K562 (cell line): ENCODE results near the gene RPL35. TPM values are rescaled to one million over a fixed set of nuclear protein-coding genes. Genes with fewer than 3 reads are reported as not detected.

Source experiments
- ATAC-seq: fragments of 200-7000 bp; cut with Tn5 transposase; 3 replicates; pipeline ENCODE4 v1.9.1; 2020; ENCODE audit warnings: moderate library complexity
- BruUV-seq: library from RNA; stranded (reverse); fragments of 400-500 nt; replicated peaks from 2 replicates; lab custom pipeline; 2021; lab: Mats Ljungman, UMichigan
- CTCF ChIA-PET: fragments of 300-600 bp; formaldehyde crosslinking; extraction: SDS; loops from one replicate; lab custom pipeline; 2021; ENCODE audit warnings: low intra/inter-chr PET ratio; lab: Yijun Ruan, JAX
- POLR2A ChIA-PET: fragments of 300-600, 350-650 bp; sonication (Branson Sonifier 250); formaldehyde crosslinking; extraction: SDS; loops from one replicate; lab custom pipeline; 2021; ENCODE audit warnings: antibody characterized with exemption, inconsistent platforms; lab: Yijun Ruan, JAX
- DNase-seq, 4 experiments: peaks; one replicate each; pipeline versions ENCODE4 v3.0.0 to v3.0.0-alpha.2; 2011 to 2018; ENCODE audit warnings: low spot score in 3 of 4, mixed read lengths in 3 of 4; ENCODE audit errors: extremely low read depth in 1 of 4
- FAIRE-seq: peaks from 2 replicates; lab custom pipeline; 2011; peaks lifted over from hg19 to GRCh38; lab: Jason Lieb, UNC
- H2AFZ ChIP-seq: 2 replicates; pipeline ENCODE4 v1.6.0; 2011; ENCODE audit warnings: low read depth, low read length, control low read depth, inconsistent platforms
- H3K27ac ChIP-seq: fragments of 200-600 bp; 3 replicates; pipeline ENCODE4 v1.8.0; 2011; ENCODE audit warnings: low read depth, mild to moderate bottlenecking, control low read depth, inconsistent platforms, low read length, moderate library complexity, mixed read lengths; ENCODE audit errors: extremely low read depth
- H3K27me3 ChIP-seq, 2 experiments: fragments of 300-600 bp in 1 of 2; 2 replicates in 1 of 2; 3 replicates in 1 of 2; pipeline versions ENCODE4 v1.6.0 to v1.8.0; 2011; ENCODE audit warnings: inconsistent platforms in 2 of 2, low read length in 2 of 2, mild to moderate bottlenecking in 1 of 2, mixed read lengths in 1 of 2, moderate library complexity in 1 of 2; ENCODE audit not compliant: control insufficient read depth in 2 of 2, insufficient read depth in 2 of 2
- H3K36me3 ChIP-seq: fragments of 300-600 bp; 3 replicates; pipeline ENCODE4 v1.8.0; 2011; ENCODE audit warnings: mild to moderate bottlenecking, low read length, inconsistent platforms; ENCODE audit not compliant: control insufficient read depth, insufficient read depth
- H3K4me1 ChIP-seq, 2 experiments: fragments of 200-600 bp in 1 of 2; replicated peaks in 1 of 2; 2 replicates in 1 of 2; 3 replicates in 1 of 2; pipeline versions ENCODE4 v1.5.1 to v1.8.0; 2011; ENCODE audit warnings: inconsistent platforms in 2 of 2, low read length in 2 of 2, mild to moderate bottlenecking in 1 of 2, mixed read lengths in 1 of 2, moderate library complexity in 1 of 2; ENCODE audit not compliant: control insufficient read depth in 2 of 2, insufficient read depth in 2 of 2
- H3K4me2 ChIP-seq: 2 replicates; pipeline ENCODE4 v1.6.1; 2011; ENCODE audit warnings: low read length, control low read depth, inconsistent platforms, mixed read lengths; ENCODE audit not compliant: insufficient read depth
- H3K4me3 ChIP-seq: fragments of 200-600 bp; sonication (generic), shearing (Covaris generic); 2 replicates; pipeline ENCODE4 v1.5.1; 2016; ENCODE audit warnings: control low read depth, inconsistent platforms
- H3K79me2 ChIP-seq: fragments of 200-600 bp; 3 replicates; pipeline ENCODE4 v1.8.0; 2011; ENCODE audit warnings: low read length, inconsistent platforms; ENCODE audit not compliant: control insufficient read depth, insufficient read depth
- H3K9ac ChIP-seq, 2 experiments: 2 replicates each; pipeline versions ENCODE4 v1.6.0 to v1.6.1; 2011; ENCODE audit warnings: low read depth in 2 of 2, low read length in 2 of 2, control low read depth in 1 of 2, inconsistent platforms in 1 of 2, mild to moderate bottlenecking in 1 of 2, mixed read lengths in 1 of 2; ENCODE audit not compliant: insufficient read depth in 1 of 2
- H3K9me1 ChIP-seq: one replicate; pipeline ENCODE4 v1.6.0; 2011; ENCODE audit warnings: inconsistent platforms, mild to moderate bottlenecking, low read length, moderate library complexity; ENCODE audit not compliant: control insufficient read depth, insufficient read depth
- H3K9me3 ChIP-seq: replicated peaks from 2 replicates; pipeline ENCODE4 v1.5.1; 2011; ENCODE audit warnings: low read depth, low read length, inconsistent platforms; ENCODE audit not compliant: control insufficient read depth, insufficient read depth
- H4K20me1 ChIP-seq: replicated peaks from 2 replicates; pipeline ENCODE4 v1.6.1; 2011; ENCODE audit warnings: low read length, inconsistent platforms, mixed read lengths; ENCODE audit not compliant: control insufficient read depth, insufficient read depth
- ARID4B ChIP-seq: sonication (generic); formaldehyde crosslinking; IDR thresholded peaks from 2 replicates; pipeline ENCODE4 v1.8.0; 2022; ENCODE audit warnings: mild to moderate bottlenecking, missing genetic modification reagents
- E2F5 ChIP-seq: sonication (generic); formaldehyde crosslinking; IDR thresholded peaks from 2 replicates; pipeline ENCODE4 v1.8.0; 2022; ENCODE audit warnings: mild to moderate bottlenecking, missing genetic modification reagents
- ESRRB ChIP-seq: fragments of 250-450 bp; sonication (Bioruptor Pico); IDR thresholded peaks from 2 replicates; pipeline ENCODE4 v1.5.0; 2020; ENCODE audit warnings: mild to moderate bottlenecking, moderate library complexity, borderline replicate concordance
- FOXA1 ChIP-seq: fragments of 450-650 bp; IDR thresholded peaks from 2 replicates; pipeline ENCODE4 v1.6.1; 2016; ENCODE audit warnings: mild to moderate bottlenecking, borderline replicate concordance
- HDAC2 ChIP-seq: fragments of 450-650 bp; IDR thresholded peaks from 2 replicates; pipeline ENCODE4 v1.6.1; 2016; ENCODE audit warnings: mild to moderate bottlenecking
- MYNN ChIP-seq, 2 experiments: sonication (generic); formaldehyde crosslinking in 1 of 2; IDR thresholded peaks; 2 replicates each; pipeline versions ENCODE4 v1.5.0 to v1.6.1; 2016 to 2020; ENCODE audit warnings: antibody characterized with exemption in 1 of 2, missing genetic modification reagents in 1 of 2
- POLR2AphosphoS2 ChIP-seq: IDR thresholded peaks from 2 replicates; pipeline ENCODE4 v1.6.1; 2012; ENCODE audit warnings: low read length, improper control_type of control experiment
- POLR3G ChIP-seq: IDR thresholded peaks from 2 replicates; pipeline ENCODE4 v1.6.1; 2011; ENCODE audit not compliant: insufficient read length, insufficient replicate concordance; ENCODE audit errors: extremely low read depth
- RBFOX2 ChIP-seq: fragments of 200-400 bp; formaldehyde crosslinking; IDR thresholded peaks from 2 replicates; pipeline ENCODE4 v1.6.1; 2017; ENCODE audit warnings: low read depth, mild to moderate bottlenecking, low read length, moderate library complexity
- SOX6 ChIP-seq: fragments of 450-650 bp; IDR thresholded peaks from 2 replicates; pipeline ENCODE4 v1.6.1; 2014; ENCODE audit warnings: mild to moderate bottlenecking
- SP1 ChIP-seq: sonication (generic); formaldehyde crosslinking; IDR thresholded peaks from 2 replicates; pipeline ENCODE4 v1.8.1; 2022; ENCODE audit warnings: mild to moderate bottlenecking, missing genetic modification reagents
- SPI1 ChIP-seq: IDR thresholded peaks from 2 replicates; pipeline ENCODE4 v1.6.1; 2011; ENCODE audit warnings: low read depth, low read length, control low read depth, borderline replicate concordance
- SUPT5H ChIP-seq: fragments of 450-650 bp; IDR thresholded peaks from 2 replicates; pipeline ENCODE4 v1.6.1; 2016
- ZNF766 ChIP-seq: fragments of 200-800 bp; sonication (Bioruptor generic); conservative IDR thresholded peaks from 2 replicates; pipeline ENCODE4 v1.6.1; 2016; ENCODE audit warnings: missing genetic modification characterization, missing compliant biosample characterization
- WGBS: fragments of 100-300 bp; shearing (Covaris generic); methylation state at CpG from one replicate; pipeline ENCODE4 v1.1.6; 2016; ENCODE audit warnings: low coverage, mixed read lengths; ENCODE audit not compliant: insufficient coverage; ENCODE audit errors: missing lambda C conversion rate; 5-methylcytosine and 5-hydroxymethylcytosine counted together
- in situ Hi-C: fragments of 300-500 bp; cut with MboI; formaldehyde crosslinking; loops from 4 replicates; pipeline ENCODE4 v1.15.0; 2018; ENCODE audit warnings: inconsistent platforms, mixed read lengths
- intact Hi-C: fragments of 100-400 bp; cut with micrococcal nuclease; formaldehyde crosslinking; loops from 2 replicates; pipeline ENCODE4 v1.14.2; 2022
- polyA plus RNA-seq, 8 experiments: library from polyadenylated mRNA; depleted of rRNA in 4 of 8; stranded (reverse) in 5 of 8; unstranded in 3 of 8; fragments of >200 nt; fragmentation: Nextera tagmentation in 2 of 8; fragmentation: Illumina TruSeq in 1 of 8; extraction: Ambion mirVana in 2 of 8; extraction: Trizol in 1 of 8; gene quantifications; 2 replicates each; pipeline versions ENCODE4 v1.2.1 to v1.2.3, GENCODE V29; 2011 to 2014; ENCODE audit warnings: inconsistent platforms in 1 of 8, missing spikeins in 1 of 8
- total RNA-seq, 7 experiments: library from RNA; depleted of rRNA in 6 of 7; stranded (reverse); fragments of >200 nt in 6 of 7; fragmentation: Illumina TruSeq in 2 of 7; extraction: Trizol in 2 of 7; gene quantifications; 2 replicates each; pipeline versions ENCODE4 v1.2.1 to v1.2.3, GENCODE V29; 2011 to 2021; ENCODE audit warnings: low replicate concordance in 1 of 7

The RPL35 gene
- total and polyA plus RNA-seq, 9 of the 15 experiments (the other 6 are each of a cell fraction or from before 2014, with no cell fraction given): 1,755 to 5,101 (median 3,405) TPM

GRCh38 chr9:124859803-124860581, 1.8 kb downstream of the RPL35 start:
- H3K27ac ChIP-seq: peak overlapping the region; percentile 94
- DNase-seq (no peak), ATAC-seq (no peak), FAIRE-seq (no peak)
- in situ Hi-C loops: loop anchor here (10.0 kb wide), 1 partner anchor 285 kb away; the partner anchor contains the start of gene SCAI
- no peaks in the 10 kb centered on the region for H3K27me3 ChIP-seq
- intact Hi-C loops: loop anchor here (5.0 kb wide), 1 partner anchor 32 kb away; no protein-coding TSS in a partner anchor
- H3K9me1 ChIP-seq: peaks cover 15% of the 10 kb centered on the region
- ChIA-PET CTCF (interaction anchor here (0.9 to 1.1 kb wide), 2 partner anchors 65 to 148 kb away, joined by 3 read pairs; no protein-coding TSS in a partner anchor), POLR2A (interaction anchor here (0.6 to 2.9 kb wide), 10 partner anchors 8 to 95 kb away, joined by 3 to 39 read pairs (median 6); partner anchors contain the start of genes NR6A1 and WDR38)
- peak overlapping the region; percentile 98 for H3K4me2 ChIP-seq
- H3K9ac ChIP-seq: peak overlapping the region; percentile 97 to 100
- H4K20me1 ChIP-seq: peaks cover 51% of the 10 kb centered on the region
- no peak overlapping the region for H2AFZ ChIP-seq
- H3K4me1 ChIP-seq: peaks cover 22 to 53% of the 10 kb centered on the region in 2 experiments
- H3K79me2 ChIP-seq: peaks cover 59% of the 10 kb centered on the region
- H3K36me3 ChIP-seq: peaks cover 59% of the 10 kb centered on the region
- BruUV-seq: no TSS peak
- peak overlapping the region; percentile 99 for H3K4me3 ChIP-seq
- no peaks in the 10 kb centered on the region; the same call in 1 of the 2 replicates for H3K9me3 ChIP-seq
- WGBS: 24% methylated on average over 10 of the region's 10 CpGs
- TF ChIP-seq FOXA1: no peak
- TF ChIP-seq HDAC2: no peak
- no peak for TF ChIP-seq SOX6
- no peak for TF ChIP-seq E2F5 (CRISPR knock-in tag)
- TF ChIP-seq POLR2AphosphoS2: 0 out of 2 replicates have a peak, but pooled peaks have one; percentile 20
- peak; percentile 53; the same call in 1 of the 2 replicates for TF ChIP-seq ARID4B (CRISPR knock-in tag)
- TF ChIP-seq SUPT5H: 0 out of 2 replicates have a peak, but pooled peaks have one; percentile 40
- TF ChIP-seq POLR3G: no peak
- peak; percentile 15; the same call in 1 of the 2 replicates for TF ChIP-seq RBFOX2
- TF ChIP-seq ESRRB (CRISPR knock-in tag): no peak
- TF ChIP-seq SPI1: peak; percentile 52; the same call in 1 of the 2 replicates
- no peak for TF ChIP-seq ZNF766
- TF ChIP-seq MYNN (IDR thresholded peaks at IDR 0.05): no peak
- 0 out of 2 replicates have a peak, but pooled peaks have one; percentile 17 for TF ChIP-seq MYNN (CRISPR knock-in tag; IDR thresholded peaks at IDR 0.05)
- TF ChIP-seq SP1 (CRISPR knock-in tag): peak; percentile 65; the same call in 1 of the 2 replicates
